Subcutaneous abdominal adipose tissue (tissue), 5 donors: ENCODE measurements around the gene C1orf56.

Source experiments
- H3K27ac ChIP-seq: one replicate; pipeline ENCODE4 v1.7.0; 2013; ENCODE audit warnings: low read depth, mild to moderate bottlenecking, inconsistent platforms, low read length, moderate library complexity
- H3K27me3 ChIP-seq, 5 donors: one replicate each; pipeline ENCODE4 v1.7.0; 2013; ENCODE audit warnings: low read length in 5 of 5, inconsistent platforms in 1 of 5; ENCODE audit not compliant: control insufficient read depth in 5 of 5, insufficient read depth in 4 of 5
- H3K36me3 ChIP-seq, 5 donors: one replicate each; pipeline ENCODE4 v1.7.0; 2013; ENCODE audit warnings: low read length in 5 of 5; ENCODE audit not compliant: control insufficient read depth in 5 of 5, insufficient read depth in 5 of 5
- H3K4me1 ChIP-seq, 5 donors: one replicate each; pipeline ENCODE4 v1.7.0; 2013; ENCODE audit warnings: low read length in 5 of 5, mild to moderate bottlenecking in 3 of 5, moderate library complexity in 1 of 5; ENCODE audit not compliant: control insufficient read depth in 5 of 5, insufficient read depth in 5 of 5
- H3K4me3 ChIP-seq, 5 donors: one replicate each; pipeline ENCODE4 v1.7.0; 2013; ENCODE audit warnings: low read length in 5 of 5, low read depth in 1 of 5
- H3K9ac ChIP-seq, 5 donors: one replicate each; pipeline ENCODE4 v1.7.0; 2013; ENCODE audit warnings: low read length in 5 of 5, mild to moderate bottlenecking in 4 of 5, moderate library complexity in 3 of 5
- H3K9me3 ChIP-seq, 5 donors: one replicate each; pipeline ENCODE4 v1.7.0; 2013; ENCODE audit warnings: low read length in 5 of 5; ENCODE audit not compliant: control insufficient read depth in 5 of 5
- donor health status: healthy.
- donor health status: healthy.
- donor health status: healthy.
- donor health status: healthy.
- donor health status: healthy.

The C1orf56 gene

GRCh38 chr1:151006327-151007052 is 41.1 kb upstream of the C1orf56 start, which contains the start of gene MINDY1:
TSS of gene MINDY1 (minus strand) at chr1:151006902. CDS start at chr1:151002617, 4,285 bp downstream.
- H3K4me1 ChIP-seq = peaks cover 7 to 75% (median 64%) of the 10 kb centered on the region in 5 donors
- peaks cover 0 to 13% (median 11%) of the 10 kb centered on the region in 5 donors for H3K36me3 ChIP-seq
- peak within 1 kb of the TSS; percentile 95 for H3K27ac ChIP-seq
- H3K27me3 ChIP-seq = no peaks in the 10 kb centered on the region
- no peaks in the 10 kb centered on the region for H3K9me3 ChIP-seq
- H3K4me3 ChIP-seq = peak within 1 kb of the TSS; percentile 88 to 99 (median 97)
- H3K9ac ChIP-seq = peak within 1 kb of the TSS; percentile 82 to 96 (median 93)

DNA sequence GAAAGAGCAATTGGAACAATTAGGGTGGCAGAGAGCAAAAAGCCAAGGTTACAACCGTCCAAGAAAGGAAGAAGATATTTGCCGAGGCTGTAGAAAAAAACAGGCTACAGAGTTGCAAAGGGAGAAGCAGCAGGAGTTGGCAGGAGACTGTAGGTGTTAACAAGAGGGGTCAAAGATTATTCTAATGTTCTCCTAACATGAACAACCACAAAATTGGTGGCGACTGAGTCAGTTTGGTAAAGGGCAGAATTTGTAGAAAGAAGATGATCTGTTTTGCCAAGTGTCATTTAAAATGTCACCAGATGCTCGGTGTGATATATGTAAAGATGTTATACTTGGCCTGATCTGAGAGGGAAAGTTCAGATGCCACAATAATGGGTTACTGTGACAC is 39.7 kb upstream of the C1orf56 start:
- H3K9ac ChIP-seq = peak overlapping the region; percentile 30 to 86 (median 66)
- H3K9me3 ChIP-seq = no peaks in the 10 kb centered on the region
- H3K4me3 ChIP-seq = peak overlapping the region; percentile 59 to 99 (median 97)
- H3K36me3 ChIP-seq = peaks cover 0 to 2% (median 0%) of the 10 kb centered on the region in 5 donors
- peaks cover 7 to 69% (median 65%) of the 10 kb centered on the region in 5 donors for H3K4me1 ChIP-seq
- peak overlapping the region; percentile 95 for H3K27ac ChIP-seq
- H3K27me3 ChIP-seq = no peaks in the 10 kb centered on the region

DNA sequence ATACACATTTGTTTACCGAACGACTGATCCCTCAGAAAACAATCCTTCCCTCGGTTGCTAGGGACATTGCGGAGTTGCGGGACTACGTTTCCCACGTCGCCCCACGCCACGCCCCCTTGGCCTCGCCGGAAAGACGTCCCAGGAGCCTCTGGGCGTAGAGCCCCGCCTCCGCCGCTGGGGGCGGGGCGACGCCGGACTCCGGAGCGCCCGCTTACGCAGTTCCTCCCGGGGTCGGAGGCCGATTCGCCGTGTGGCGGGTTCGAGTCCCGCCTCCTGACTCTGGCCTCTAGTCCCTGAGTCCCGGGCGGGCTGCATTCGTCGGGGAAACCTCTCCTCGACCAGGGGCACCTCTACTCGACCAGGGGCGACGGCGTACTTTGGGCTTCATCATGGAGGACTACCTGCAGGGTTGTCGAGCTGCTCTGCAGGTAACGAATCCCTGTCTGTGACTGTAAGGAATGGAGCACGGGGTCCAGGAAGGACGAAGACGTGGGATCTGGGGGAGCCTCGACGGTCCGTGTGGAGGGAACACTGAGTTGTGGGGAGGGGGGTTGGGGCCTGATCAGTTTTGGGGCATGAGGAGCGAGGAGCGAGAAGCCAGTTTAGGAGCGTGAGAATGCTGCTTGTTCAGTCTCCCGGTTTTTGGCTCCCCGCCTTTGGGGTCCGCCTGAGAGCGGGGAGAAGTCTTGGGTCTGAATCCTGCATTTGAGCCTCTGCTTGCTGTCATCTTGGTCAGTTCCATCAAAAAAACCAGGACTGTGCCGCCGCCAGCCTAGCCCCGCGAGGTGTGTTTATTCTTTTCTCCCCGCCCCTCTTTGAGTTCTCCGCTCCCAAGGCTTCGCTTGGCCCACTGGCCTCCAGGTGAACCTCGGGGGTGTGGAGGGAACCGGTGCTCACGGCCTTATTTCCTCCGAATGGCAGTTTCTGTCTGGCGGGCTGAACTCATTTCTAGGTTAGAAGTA is 39.0 kb upstream of the C1orf56 start, which contains the start of gene PRUNE1:
Gene PRUNE1 (plus strand): TSS at position 206 of the 962 bp plus-strand sequence. CDS start 184 bp downstream, at position 390.
- peaks cover 0 to 5% (median 0%) of the 10 kb centered on the region in 5 donors for H3K36me3 ChIP-seq
- H3K27me3 ChIP-seq = no peaks in the 10 kb centered on the region
- H3K9me3 ChIP-seq = no peaks in the 10 kb centered on the region
- peak within 1 kb of the TSS; percentile 78 to 100 (median 99) for H3K4me3 ChIP-seq
- H3K27ac ChIP-seq = peak within 1 kb of the TSS; percentile 95
- H3K4me1 ChIP-seq = peaks cover 7 to 67% (median 64%) of the 10 kb centered on the region in 5 donors
- H3K9ac ChIP-seq = peak within 1 kb of the TSS; percentile 61 to 95 (median 89)

GRCh38 chr1:151009206-151009587 is 38.4 kb upstream of the C1orf56 start:
- Histone ChIP-seq H3K27ac (peak overlapping the region; percentile 95), H3K9me3 (no peaks in the 10 kb centered on the region), H3K27me3 (no peaks in the 10 kb centered on the region), H3K4me3 (peak overlapping the region; percentile 78 to 100 (median 99)), H3K4me1 (peaks cover 7 to 62% (median 57%) of the 10 kb centered on the region in 5 donors), H3K36me3 (peaks cover 0 to 5% (median 0%) of the 10 kb centered on the region in 5 donors), H3K9ac (peak overlapping the region; percentile 61 to 95 (median 89))

DNA sequence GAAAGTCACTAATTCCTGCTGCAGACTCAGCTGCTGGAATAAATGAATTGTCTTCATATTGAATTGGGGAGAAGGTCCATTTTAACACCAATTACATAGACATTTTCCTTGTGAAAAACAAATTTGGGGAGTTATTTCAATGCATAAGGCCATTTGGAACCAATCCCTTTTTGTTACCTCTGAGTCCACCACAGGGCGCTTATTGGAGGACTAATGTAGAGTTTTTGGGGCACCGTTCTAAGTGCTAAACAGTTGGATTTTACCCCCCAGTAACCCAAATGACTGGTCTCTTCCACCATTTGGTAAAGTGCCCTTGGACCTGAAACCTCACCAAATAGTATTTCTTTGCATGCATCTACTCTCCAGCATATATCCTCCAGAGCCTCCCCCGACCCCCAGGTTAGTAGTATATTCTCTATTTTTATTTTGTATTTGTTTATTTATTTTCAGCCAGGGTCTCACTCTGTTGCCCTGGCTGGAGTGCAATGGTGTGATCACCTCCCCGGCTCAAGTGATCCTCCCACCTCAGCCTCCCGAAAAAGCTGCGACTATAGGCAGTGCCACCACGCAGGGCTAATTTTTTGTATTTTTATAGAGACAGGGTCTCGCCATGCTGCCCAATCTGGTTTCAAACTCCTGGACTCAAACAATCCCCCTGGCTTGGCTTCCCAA is 37.7 kb upstream of the C1orf56 start:
- peaks cover 0 to 5% (median 0%) of the 10 kb centered on the region in 5 donors for H3K36me3 ChIP-seq
- peak overlapping the region in 1 of 5 donors; percentile 13 for H3K9ac ChIP-seq
- H3K9me3 ChIP-seq = no peaks in the 10 kb centered on the region
- peak overlapping the region in 2 of 5 donors; percentile 93 to 99 for H3K4me3 ChIP-seq
- peaks cover 7 to 57% (median 52%) of the 10 kb centered on the region in 5 donors for H3K4me1 ChIP-seq
- peak overlapping the region; percentile 95 for H3K27ac ChIP-seq
- no peaks in the 10 kb centered on the region for H3K27me3 ChIP-seq

DNA sequence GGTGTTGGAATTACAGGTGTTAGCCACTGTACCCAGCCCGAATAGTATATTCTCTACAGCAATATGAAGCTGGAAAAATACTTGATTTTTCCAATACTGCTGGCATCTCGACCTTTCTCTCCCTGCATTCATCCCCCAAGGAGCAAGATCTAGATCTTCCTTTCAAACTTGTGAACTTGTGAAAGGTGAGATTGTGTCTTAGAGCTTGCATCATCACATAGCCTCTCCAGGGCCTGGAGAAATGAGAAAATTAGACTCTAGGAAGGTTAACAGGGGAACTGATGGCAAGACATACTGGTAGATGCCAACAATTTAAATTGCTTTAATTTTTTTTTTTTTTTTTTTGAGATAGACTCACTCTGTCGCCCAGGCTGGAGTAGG is 37.2 kb upstream of the C1orf56 start:
- Histone ChIP-seq H3K4me1 (peaks cover 7 to 53% (median 47%) of the 10 kb centered on the region in 5 donors), H3K9me3 (no peaks in the 10 kb centered on the region), H3K27me3 (no peaks in the 10 kb centered on the region), H3K27ac (no peak overlapping the region), H3K4me3 (no peak overlapping the region), H3K36me3 (peaks cover 0 to 5% (median 0%) of the 10 kb centered on the region in 5 donors), H3K9ac (no peak overlapping the region)

DNA sequence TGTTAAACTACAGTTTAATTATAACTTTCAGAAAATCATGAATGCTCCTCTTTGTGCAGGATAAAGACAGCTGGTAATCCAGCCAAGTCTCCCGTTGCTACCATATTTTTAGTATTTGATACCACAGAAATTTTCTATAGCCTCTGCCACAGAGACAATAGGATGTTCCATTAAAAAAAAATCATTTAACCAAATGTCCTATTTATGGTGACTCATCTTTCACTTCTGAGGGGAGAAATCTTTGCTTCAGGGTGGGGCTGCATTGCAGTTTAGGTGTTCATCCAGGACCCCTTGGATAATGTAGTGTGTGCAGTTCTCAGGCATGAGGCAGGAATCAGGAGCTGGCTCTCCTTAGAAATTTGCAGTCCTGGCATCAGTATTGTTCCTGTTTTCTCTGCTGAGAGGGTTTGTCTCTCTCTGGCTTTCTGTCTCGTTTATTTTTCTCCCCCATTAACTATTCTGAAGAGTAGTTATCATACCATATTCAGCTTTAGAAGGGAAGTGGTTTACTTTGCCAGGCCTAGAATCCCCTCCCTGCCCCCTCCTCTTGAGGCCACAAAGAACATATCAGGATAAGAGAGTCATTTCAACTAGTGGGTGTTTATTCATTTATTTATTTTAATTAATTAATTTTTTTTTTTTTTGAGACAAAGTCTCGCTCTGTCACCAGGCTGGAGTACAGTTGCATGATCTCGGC is 36.2 kb upstream of the C1orf56 start:
- H3K4me3 ChIP-seq = no peak overlapping the region
- no peaks in the 10 kb centered on the region for H3K27me3 ChIP-seq
- H3K27ac ChIP-seq = no peak overlapping the region
- peaks cover 0 to 5% (median 0%) of the 10 kb centered on the region in 5 donors for H3K36me3 ChIP-seq
- no peaks in the 10 kb centered on the region for H3K9me3 ChIP-seq
- peak overlapping the region in 1 of 5 donors; percentile 7 for H3K9ac ChIP-seq
- peaks cover 7 to 44% (median 37%) of the 10 kb centered on the region in 5 donors for H3K4me1 ChIP-seq

DNA sequence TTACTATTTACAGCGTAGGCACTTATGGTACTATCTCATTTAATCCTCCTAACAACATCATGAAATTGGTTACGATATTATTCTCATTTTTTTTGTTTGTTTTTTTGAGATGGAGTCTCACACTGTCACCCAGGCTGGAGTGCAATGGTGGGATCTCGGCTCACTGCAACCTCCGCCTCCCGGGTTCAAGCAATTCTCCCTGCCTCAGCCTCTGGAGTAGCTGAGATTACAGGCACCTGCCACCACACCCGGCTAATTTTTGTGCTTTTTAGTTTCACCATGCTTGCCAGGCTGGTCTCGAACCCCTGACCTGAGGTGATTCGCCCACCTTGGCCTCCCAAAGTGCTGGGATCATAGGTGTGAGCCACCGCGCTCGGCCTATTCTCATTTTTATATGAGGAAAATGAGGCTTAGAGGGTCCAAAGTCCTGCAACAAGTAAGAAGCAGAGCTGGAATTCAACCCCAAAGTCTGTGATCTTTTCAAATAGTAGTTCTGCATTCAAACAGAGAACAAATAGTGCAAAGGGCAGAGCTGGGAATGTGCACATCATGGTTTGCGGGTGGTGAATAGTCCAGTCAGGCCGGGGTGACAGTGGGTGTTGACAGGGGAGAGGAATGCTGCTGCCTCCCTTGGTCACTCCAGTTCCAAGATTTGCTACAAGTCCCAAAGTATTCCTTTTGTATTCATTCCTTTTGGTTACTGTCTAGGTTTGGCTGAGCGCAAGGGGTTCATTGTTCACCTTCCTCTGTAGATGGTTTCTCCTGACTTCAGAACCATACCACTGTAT is 34.7 kb upstream of the C1orf56 start:
- peaks cover under 1 to 7% (median 3%) of the 10 kb centered on the region in 5 donors for H3K36me3 ChIP-seq
- H3K27ac ChIP-seq = no peak overlapping the region
- no peak overlapping the region for H3K4me3 ChIP-seq
- H3K9me3 ChIP-seq = no peaks in the 10 kb centered on the region
- H3K9ac ChIP-seq = no peak overlapping the region
- H3K4me1 ChIP-seq = peaks cover 4 to 28% (median 25%) of the 10 kb centered on the region in 5 donors
- H3K27me3 ChIP-seq = no peaks in the 10 kb centered on the region
